Neutrophil (primary cell): ENCODE results near the gene CES4A.

Source experiments
- H3K27ac ChIP-seq: fragments of 200-600 bp; sonication (generic); 2 replicates; pipeline ENCODE4 v1.5.1; 2016; ENCODE audit warnings: mild to moderate bottlenecking, moderate library complexity
- H3K27me3 ChIP-seq: fragments of 200-600 bp; sonication (generic); 2 replicates; pipeline ENCODE4 v1.6.0; 2016; ENCODE audit warnings: mild to moderate bottlenecking
- H3K36me3 ChIP-seq: fragments of 200-600 bp; sonication (generic); 2 replicates; pipeline ENCODE4 v1.5.1; 2017
- H3K4me1 ChIP-seq, 2 experiments: fragments of 200-600 bp in 1 of 2; sonication (generic) in 1 of 2; 1 replicate in 1 of 2; 2 replicates in 1 of 2; pipeline versions ENCODE4 v1.5.1 to v1.6.1; 2013 to 2016; ENCODE audit warnings: low read depth in 1 of 2, low read length in 1 of 2, mild to moderate bottlenecking in 1 of 2, moderate library complexity in 1 of 2; ENCODE audit not compliant: control insufficient read depth in 1 of 2, insufficient read depth in 1 of 2
- H3K4me3 ChIP-seq, 2 experiments: fragments of 200-600 bp in 1 of 2; sonication (generic) in 1 of 2; 1 replicate in 1 of 2; 2 replicates in 1 of 2; pipeline ENCODE4 v1.5.1; 2013 to 2016; ENCODE audit warnings: low read depth in 1 of 2, low read length in 1 of 2, mild to moderate bottlenecking in 1 of 2, moderate library complexity in 1 of 2
- H3K9me3 ChIP-seq: fragments of 200-600 bp; sonication (generic); 2 replicates; pipeline ENCODE4 v1.5.1; 2016
- CTCF ChIP-seq: fragments of 200-600 bp; sonication (generic); IDR thresholded peaks from 2 replicates; pipeline ENCODE4 v1.5.1; 2016; ENCODE audit warnings: antibody characterized with exemption

CES4A gene

GRCh38 chr16:66948134-66948836 lies 40.1 kb upstream of the CES4A start:
- no peak for TF ChIP-seq CTCF
- H3K4me1 ChIP-seq: peaks cover 18 to 21% of the 10 kb centered on the region in 2 experiments
- H3K9me3 ChIP-seq: no peaks in the 10 kb centered on the region
- H3K27ac ChIP-seq: no peak overlapping the region
- peak overlapping the region; percentile 42 to 61 for H3K4me3 ChIP-seq
- H3K36me3 ChIP-seq: peaks cover 8% of the 10 kb centered on the region
- peaks cover 69% of the 10 kb centered on the region for H3K27me3 ChIP-seq

- H3K27me3 ChIP-seq: peaks cover 75% of the 10 kb centered on the region
- H3K4me1 ChIP-seq: peaks cover 18 to 21% of the 10 kb centered on the region in 2 experiments
- H3K4me3 ChIP-seq: peak overlapping the region in 1 of 2 experiments; percentile 61
- H3K27ac ChIP-seq: no peak overlapping the region
- TF ChIP-seq CTCF: no peak
- peaks cover 2% of the 10 kb centered on the region for H3K36me3 ChIP-seq
- no peaks in the 10 kb centered on the region for H3K9me3 ChIP-seq
These were observed 39.6 kb upstream of the CES4A start for GRCh38 chr16:66948837-66949225.

- Histone ChIP-seq H3K4me1 (peaks cover 18 to 21% of the 10 kb centered on the region in 2 experiments), H3K27me3 (peaks cover 77% of the 10 kb centered on the region), H3K9me3 (no peaks in the 10 kb centered on the region), H3K4me3 (no peak overlapping the region), H3K27ac (no peak overlapping the region), H3K36me3 (no peaks in the 10 kb centered on the region)
- TF ChIP-seq CTCF: no peak
These were observed 38.9 kb upstream of the CES4A start for GRCh38 chr16:66949472-66949871.

DNA sequence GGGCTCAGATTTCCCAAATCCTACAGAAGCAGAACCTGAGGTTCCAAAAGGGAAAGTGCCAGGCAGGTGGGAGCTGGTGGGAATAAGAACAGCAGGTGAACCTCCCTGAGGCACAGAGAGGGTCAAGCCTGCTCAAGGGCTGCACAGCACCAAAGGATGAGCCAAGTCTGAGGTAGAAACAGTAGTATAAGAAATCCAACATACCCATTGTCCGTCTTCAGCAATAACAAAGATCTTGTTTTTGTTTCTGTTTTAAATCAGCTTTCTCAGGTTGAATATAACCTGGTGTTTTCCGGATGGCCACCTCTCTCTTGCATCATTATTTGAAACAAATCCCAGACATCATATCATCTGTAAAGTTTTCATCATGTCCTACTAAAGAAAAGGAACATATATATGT lies 38.0 kb upstream of the CES4A start:
- TF ChIP-seq CTCF: no peak
- H3K9me3 ChIP-seq: no peaks in the 10 kb centered on the region
- no peak overlapping the region for H3K27ac ChIP-seq
- no peak overlapping the region for H3K4me3 ChIP-seq
- peaks cover 18 to 21% of the 10 kb centered on the region in 2 experiments for H3K4me1 ChIP-seq
- peaks cover 77% of the 10 kb centered on the region for H3K27me3 ChIP-seq
- H3K36me3 ChIP-seq: no peaks in the 10 kb centered on the region

DNA sequence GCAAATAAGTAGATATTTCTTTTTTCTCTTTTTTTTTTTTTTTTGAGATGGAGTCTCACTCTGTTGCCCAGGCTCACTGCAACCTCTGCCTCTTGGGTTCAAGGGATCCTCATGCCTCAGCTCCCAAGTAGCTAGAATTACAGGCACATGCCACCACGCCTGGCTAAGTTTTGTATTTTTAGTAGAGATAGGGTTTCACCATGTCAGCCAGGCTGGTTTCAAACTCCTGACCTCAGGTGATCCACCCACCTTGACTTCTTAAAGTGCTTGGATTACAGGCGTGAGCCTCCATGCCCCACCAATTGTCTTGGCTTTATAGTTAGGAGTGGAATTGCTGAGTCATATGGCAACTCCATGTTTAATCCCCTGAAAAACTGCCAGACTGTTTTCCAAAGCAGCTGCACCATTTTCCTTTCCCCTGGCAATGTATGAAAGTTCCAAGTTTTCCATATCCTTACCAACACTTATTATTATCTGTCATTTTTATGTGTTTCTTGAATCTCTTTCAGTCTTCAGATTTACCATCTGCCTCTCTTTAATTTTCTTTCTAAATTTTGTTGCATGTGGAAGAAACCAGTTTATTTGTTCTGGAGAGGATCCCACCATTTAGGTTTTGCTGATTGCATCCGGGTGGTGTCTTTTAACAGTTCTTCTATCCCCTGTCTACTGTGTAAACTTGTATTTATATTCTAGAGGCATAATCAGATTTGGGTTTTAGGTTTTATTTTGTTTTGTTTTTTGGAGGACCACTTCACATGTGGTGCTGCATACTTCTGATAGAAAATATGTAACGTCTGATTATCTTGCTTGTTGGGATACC lies 37.2 kb upstream of the CES4A start:
- peaks cover 77% of the 10 kb centered on the region for H3K27me3 ChIP-seq
- H3K9me3 ChIP-seq: no peaks in the 10 kb centered on the region
- peaks cover 18 to 21% of the 10 kb centered on the region in 2 experiments for H3K4me1 ChIP-seq
- H3K4me3 ChIP-seq: no peak overlapping the region
- H3K27ac ChIP-seq: no peak overlapping the region
- H3K36me3 ChIP-seq: no peaks in the 10 kb centered on the region
- no peak for TF ChIP-seq CTCF
